Thyroid gland (tissue), 4 donors: ENCODE measurements around the gene ABCB6.

Experiments used
- CTCF ChIP-seq, 6 experiments: fragments of 200-600 bp in 3 of 6; fragments of 450-650 bp in 3 of 6; sonication (generic) in 3 of 6; IDR thresholded peaks; one replicate each; pipeline ENCODE4 v1.5.1; 2016 to 2019; ENCODE audit warnings: antibody characterized with exemption in 6 of 6, mild to moderate bottlenecking in 2 of 6, inconsistent platforms in 1 of 6, moderate library complexity in 1 of 6
- POLR2A ChIP-seq, 2 donors: fragments of 450-650 bp; IDR thresholded peaks; one replicate each; pipeline ENCODE4 v1.6.1; 2017; ENCODE audit warnings: antibody characterized with exemption in 2 of 2, mild to moderate bottlenecking in 2 of 2, moderate library complexity in 1 of 2

GRCh38 chr2:219245899-219246230 is 27.1 kb upstream of the ABCB6 start:
- TF ChIP-seq CTCF (IDR thresholded peaks at IDR 0.05) (no peak), POLR2A (IDR thresholded peaks at IDR 0.05) (no peak)
